Measurements from ENCODE around the gene SCN9A.
"Not testable (repeated sequence)": the region's sequence is repeated elsewhere in the genome, so short reads cannot be mapped to it uniquely, and the experiment has no call there.

SCN9A gene

DNA sequence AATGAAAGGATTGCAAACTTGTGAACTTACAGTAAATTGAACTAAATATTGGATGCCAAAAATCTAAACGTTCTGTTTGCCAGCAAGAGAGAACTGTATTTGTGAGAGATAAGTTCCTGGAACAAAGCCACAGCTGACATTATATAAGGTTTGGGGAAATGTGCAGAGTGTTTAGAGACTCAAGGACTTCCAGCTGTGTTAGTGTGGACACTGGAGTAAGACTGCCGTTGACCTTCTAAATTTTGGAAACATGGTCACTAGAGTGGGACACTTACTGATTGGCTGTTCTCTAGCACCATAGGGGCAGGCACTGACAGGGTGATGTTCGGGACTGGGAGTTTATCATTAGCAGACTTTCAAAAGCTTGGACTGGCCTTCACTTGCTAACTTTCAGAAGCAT, 40.5 kb downstream of the SCN9A start:
- in situ Hi-C loops (cut with MboI; ENCODE audit: low sequenced_read_pairs), result no loop called here

DNA sequence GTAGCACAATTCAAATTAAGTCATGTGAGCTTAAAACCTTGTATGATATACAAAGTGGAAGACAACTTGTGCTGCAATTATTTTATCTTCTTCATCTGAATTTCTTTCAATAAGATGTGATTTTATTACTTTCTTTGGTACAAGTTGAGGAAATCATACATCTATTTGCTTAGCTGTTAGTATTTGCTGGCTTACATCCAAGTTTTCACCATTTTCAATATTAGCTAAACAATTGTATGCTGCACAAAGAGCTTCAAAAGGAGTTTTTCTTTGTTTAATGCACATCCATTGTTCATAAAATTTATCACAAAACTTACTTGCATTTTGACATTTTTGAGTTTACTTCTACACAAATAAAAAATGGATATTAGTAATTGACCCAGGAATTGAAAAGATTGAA, 40.9 kb downstream of the SCN9A start:
- in situ Hi-C loops (cut with MboI; ENCODE audit: low sequenced_read_pairs), result no loop called here

DNA sequence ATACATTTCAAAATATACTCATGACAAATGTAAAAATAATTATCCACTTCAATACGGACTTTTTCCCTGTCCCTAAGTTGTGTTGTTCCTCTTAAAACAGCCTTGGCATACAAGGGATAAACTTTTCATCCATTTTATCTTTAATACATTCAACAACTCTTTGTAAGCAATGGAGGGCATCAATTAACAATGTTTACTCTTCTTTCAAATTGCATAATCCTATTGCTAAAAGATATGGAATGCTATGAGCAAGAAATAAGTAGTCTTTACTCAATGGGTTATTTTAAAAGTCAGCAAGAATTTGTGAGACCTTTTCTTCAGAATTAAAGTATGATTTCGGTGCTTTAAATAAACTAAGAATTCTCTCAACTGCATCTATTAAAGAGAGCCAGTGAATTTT, 41.9 kb downstream of the SCN9A start:
- in situ Hi-C loops (cut with MboI; ENCODE audit: low sequenced_read_pairs), result no loop called here

DNA sequence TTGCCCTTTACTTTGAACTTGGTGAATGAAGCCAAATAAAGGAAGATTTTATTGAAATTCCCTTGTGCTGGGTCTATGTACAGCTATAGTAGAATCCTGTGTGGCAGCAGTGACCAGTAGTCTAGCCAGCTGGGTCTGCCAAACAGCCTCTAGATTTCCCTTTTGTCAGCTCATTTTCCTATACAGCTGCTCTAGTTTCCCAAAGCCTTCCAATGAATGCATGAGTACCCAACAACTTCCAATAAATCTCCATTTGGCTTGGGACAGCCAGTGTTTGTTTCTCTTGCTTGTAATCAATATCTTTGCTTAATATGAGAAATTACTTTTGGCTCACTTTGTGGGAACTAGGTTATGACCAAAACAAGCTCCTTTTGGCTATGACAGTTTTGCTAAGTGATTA, 43.6 kb downstream of the SCN9A start:
- in situ Hi-C loops (cut with MboI; ENCODE audit: low sequenced_read_pairs), result no loop called here

DNA sequence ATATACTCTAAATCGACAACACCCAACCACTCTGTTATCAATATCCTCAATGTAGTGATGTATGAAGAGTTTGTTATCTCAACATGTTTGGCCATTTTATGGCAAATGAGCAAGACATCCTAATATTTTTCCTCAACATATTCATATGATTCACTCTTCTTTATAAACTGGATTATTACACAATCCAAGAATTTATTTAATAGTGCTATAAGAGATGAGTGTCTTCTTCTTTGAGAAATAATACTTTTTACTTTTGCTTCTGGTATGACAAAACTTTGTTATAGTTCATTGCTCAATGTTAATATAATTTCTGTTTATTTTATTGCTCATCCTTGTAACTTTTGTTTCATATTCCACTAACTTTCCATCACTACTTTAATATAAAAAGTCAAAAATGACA, 44.3 kb downstream of the SCN9A start:
- in situ Hi-C loops (cut with MboI; ENCODE audit: low sequenced_read_pairs), result no loop called here

DNA sequence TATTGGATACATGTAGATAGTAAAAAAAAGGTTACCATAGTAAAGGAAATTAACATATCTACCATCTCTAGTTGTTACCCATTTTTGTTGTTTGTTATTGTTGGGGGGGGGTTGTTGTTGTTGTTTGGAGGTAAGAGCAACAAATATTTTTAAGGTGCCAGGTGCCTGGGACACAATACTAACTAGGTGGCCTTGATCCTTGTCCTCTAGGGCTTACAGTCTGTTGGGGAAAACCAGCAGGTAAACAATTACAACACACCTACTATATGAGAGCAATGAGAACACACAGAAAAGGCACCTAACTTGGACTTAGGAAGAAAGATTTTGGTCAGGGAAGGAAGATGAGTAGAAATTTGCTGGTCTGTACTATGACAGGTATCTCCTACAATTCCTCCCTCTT, 46.3 kb downstream of the SCN9A start:
- in situ Hi-C loops (cut with MboI; ENCODE audit: low sequenced_read_pairs), result no loop called here

DNA sequence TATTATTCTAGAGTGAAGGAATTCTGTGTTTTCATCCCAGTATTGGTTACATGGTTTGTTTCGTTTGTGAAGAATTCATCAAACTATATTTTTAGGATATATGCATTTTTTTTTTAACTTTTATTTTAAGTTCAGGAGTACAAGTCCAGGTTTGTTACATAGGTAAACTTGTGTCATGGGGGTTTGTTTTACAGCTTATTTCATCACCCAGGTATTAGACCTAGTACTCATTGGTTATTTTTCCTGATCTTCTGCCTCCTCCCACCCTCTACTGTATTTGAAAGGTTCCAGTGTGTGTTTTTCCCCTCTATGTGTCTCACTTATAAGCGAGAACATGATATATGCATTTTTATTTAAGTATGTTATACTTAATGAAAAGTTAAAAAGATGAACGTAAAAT, 47.6 kb downstream of the SCN9A start:
- in situ Hi-C loops (cut with MboI; ENCODE audit: low sequenced_read_pairs), result no loop called here

DNA sequence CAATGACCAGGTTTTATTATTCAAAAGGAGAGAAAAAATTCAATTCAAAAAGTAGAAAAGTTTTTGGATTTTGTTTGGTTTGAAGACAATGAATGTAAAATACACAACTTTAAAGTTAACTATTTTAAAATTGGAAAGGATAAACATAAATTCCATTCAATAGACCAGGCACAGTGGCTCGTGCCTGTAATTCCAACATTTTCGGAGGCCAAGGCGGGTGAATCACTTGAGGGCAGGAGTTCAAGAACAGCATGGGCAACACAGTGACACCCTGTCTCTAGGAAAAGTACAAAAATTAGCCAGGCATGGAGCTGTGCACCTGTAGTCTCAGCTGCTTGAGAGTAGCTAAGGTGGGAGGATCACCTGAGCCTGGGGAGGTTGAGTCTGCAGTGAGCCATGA, 54.7 kb downstream of the SCN9A start:
- in situ Hi-C loops (cut with MboI; ENCODE audit: low sequenced_read_pairs), result no loop called here

DNA sequence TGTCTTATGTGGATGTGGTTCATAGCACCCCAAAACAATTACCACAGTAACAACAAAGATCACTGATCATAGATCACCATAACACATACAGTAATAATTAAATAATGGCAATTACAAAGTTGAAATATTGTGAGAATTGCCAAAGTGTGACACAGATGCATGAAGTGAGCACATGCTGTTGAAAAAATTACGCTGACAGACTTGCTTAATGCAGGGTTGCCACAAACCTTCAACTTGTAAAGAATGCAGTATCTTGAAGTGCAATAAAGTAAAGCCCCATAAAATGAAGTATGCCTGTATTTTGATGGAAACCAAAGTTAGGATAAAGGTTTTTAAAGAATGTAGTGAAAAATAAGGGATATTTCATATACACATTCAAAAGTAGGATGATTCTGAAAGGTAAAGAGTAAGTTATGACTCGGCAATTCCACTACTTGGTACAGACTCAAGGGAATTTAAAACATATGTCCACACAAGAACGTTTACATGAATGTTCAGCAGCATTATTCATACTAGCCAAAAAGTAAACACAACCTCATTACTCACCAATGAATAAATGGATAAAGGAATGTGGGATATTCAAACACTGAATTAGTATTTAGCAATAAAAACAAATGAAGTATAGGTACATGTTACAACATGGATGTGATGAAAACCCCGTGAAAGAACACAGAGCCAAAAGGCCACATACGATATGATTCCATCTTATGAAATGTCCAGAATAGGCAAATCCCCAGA, 61.6 kb downstream of the SCN9A start:
- in situ Hi-C loops (cut with MboI; ENCODE audit: low sequenced_read_pairs), result no loop called here

DNA sequence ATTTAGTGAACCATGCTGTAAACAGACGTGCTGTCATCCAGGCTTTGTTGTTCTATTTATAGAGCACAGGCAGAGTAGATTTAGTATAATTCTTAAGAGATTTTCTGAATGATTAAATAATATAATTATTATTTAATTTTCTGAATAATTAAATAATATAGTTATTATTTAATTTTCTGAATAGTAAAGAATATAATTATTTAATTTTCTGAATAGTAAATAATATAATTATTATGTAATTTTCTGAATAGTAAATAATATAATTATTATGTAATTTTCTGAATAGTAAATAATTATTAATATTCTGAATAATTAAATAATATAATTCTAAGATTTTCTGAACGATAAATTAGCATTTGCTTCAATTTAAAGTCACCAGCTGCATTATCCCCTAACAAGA, 62.9 kb downstream of the SCN9A start:
- in situ Hi-C loops (cut with MboI; ENCODE audit: low sequenced_read_pairs), result not testable (repeated sequence)

DNA sequence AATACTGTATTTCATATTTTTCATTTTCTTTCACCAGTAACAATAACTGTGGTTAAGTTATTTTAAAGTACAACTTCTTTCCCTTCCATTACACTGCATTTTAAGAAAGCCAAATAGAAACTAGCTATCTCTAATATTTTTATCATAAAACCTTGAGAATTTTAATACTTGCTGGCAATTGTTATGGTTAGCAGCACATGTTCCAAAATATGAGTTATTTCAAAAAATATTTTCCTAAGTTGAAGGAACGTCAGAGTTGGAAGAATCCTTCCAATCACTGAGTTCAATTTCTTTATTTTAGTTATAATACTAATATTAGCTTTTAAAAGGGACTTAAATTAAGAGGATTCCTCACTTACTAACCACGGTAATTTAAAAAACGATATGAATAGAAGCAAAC, 68.4 kb downstream of the SCN9A start:
- in situ Hi-C loops (cut with MboI; ENCODE audit: low sequenced_read_pairs), result no loop called here

DNA sequence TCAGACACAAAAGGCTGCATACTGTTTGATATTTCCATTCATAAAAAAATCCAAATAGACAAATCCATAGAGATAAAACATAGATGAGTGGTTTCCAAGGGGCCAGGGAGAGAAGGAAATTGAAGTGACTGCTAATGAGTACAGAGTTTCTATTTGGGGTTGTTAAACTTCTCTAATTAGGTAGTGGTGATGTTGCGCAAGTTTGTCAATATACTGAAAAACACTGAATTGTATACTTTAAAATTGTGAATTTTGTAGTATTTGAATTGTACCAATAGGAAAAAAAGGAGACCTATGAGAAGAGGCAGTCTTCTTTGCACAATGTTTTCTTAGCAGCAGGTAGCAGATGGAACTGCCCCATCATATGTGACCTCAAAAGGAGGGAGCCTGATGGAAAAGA, 71.1 kb downstream of the SCN9A start:
- in situ Hi-C loops (cut with MboI; ENCODE audit: low sequenced_read_pairs), result no loop called here

DNA sequence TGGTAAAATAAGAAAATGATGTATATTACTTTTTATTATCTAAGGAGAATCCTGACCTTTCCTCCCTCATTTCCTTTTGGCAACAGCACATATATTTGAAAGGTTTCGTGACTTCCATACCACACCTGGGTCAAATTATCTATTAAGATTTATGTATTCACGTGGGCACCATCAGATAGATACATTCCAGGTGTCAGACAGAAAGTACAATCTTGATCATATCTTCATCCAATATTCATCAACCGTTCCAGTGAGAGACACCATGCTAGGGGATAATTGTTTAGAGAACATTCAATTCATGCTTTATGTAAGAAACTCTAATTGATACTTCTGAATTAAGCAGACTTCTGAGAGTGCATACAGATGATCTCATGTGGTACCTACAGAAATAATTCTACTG, 73.7 kb downstream of the SCN9A start:
- in situ Hi-C loops (cut with MboI; ENCODE audit: low sequenced_read_pairs), result no loop called here

DNA sequence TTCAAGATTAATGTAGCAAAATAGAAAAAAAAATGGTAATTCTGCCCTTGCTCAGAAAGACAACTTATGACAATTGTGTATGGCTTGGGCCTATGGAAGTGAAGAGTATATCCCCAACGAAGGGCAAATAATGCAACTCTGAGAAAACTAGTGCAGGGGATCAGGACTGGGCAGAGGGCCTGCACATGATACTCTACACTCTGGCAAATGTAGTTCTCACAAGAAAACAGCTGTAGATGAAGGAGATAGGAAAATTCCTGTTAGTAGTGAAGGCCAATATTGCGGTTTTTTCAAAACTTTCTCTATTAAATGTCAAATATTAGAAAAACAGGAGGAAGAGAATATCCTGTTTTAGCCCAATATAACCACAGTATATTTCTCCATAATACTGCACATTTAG, 77.8 kb downstream of the SCN9A start:
- in situ Hi-C loops (cut with MboI; ENCODE audit: low sequenced_read_pairs), result no loop called here

DNA sequence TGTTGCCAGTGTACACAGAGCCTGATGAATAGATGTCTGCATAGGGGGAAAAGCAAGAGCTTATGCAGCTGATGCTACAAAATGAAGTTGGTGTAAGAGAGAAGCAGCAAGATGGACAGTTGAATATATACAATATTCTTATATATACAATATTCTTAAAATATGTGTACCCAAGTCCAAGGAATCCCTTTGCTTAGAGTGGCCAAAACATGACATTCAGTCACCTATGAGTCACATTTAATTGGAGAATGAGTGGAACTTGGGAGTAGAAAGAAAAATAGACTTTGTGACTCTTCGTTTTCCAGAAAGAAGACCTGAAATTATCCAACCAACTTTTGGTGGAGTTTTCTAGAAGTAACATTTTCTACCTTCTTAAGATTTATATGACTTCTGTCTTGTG, 81.8 kb downstream of the SCN9A start:
- in situ Hi-C loops (cut with MboI; ENCODE audit: low sequenced_read_pairs), result no loop called here

DNA sequence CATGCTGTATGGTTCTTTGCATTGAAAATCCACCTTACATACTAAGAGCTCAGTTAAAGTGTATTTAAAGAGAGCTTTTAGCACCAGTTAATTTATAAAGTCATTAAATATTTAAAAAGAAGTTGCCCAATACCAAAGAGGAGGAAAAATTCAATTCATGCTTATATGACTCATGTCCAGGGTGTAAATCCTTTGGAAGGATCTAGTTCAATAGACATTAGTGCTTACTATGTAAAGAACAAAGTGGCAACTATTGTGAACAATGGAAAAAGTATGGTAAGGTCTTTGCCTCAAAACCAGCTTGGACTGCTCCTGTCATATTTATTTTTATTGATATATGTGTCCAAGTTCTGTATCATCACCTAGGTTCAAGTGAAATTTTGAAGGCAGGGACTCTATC, 90.5 kb downstream of the SCN9A start:
- in situ Hi-C loops (cut with MboI; ENCODE audit: low sequenced_read_pairs), result no loop called here

DNA sequence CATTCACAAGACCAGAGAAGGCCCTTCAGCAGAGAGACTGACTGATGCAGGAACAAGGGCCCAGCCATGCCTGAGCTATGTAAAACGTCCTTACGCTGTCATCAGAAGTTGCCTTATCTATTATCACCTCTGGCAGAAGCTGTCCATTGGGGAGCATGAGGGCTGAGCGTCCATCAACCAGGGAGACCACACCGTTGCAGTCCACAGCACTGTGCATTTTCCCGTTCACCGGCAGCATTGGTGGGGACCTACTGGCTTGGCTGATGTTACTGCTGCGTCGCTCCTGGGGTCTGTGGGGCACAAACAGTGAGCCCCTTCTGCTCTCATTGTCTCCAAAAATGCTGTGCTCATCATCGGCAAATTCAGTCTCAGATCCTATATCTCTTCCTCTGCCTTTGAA, 91.4 kb downstream of the SCN9A start:
- in situ Hi-C loops (cut with MboI; ENCODE audit: low sequenced_read_pairs), result no loop called here

DNA sequence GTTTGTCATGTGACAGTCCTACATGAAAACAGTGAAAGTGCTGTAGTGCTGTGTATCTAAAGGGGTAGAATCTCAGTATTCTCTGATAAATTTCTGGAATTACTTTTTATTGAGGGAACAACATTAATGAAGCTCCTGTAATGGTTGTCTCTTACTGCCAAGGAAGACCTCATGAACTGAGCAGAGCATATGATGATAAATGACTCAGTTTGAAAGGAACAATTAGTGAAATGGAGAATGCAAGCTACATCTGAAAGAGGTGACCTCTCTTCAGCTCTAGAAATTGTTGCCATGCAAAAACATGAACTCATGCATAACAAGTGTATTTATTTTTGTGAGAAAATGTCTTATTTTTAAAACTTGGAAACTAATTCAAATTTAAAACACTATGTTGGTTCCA, 93.6 kb downstream of the SCN9A start:
- in situ Hi-C loops (cut with MboI; ENCODE audit: low sequenced_read_pairs), result no loop called here

DNA sequence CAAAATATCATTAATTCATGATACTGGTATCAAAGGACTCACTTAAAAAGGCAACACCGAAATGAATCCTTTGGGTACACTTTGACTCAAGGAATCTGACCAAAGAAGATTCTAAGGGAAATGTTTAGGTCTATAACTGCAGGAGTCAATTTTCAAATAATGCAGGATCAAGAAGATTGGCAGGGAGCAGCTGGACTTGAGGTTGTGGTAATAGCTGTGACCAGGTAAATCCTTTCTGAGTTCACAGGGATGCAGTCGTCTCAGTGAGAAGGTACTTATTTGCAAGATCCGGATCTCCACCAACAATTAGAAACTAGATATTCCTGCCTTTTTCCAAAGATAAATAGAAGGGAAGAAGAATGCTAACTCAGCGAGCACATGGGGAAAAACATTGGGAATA, 96.9 kb downstream of the SCN9A start:
- in situ Hi-C loops (cut with MboI; ENCODE audit: low sequenced_read_pairs), result no loop called here

DNA sequence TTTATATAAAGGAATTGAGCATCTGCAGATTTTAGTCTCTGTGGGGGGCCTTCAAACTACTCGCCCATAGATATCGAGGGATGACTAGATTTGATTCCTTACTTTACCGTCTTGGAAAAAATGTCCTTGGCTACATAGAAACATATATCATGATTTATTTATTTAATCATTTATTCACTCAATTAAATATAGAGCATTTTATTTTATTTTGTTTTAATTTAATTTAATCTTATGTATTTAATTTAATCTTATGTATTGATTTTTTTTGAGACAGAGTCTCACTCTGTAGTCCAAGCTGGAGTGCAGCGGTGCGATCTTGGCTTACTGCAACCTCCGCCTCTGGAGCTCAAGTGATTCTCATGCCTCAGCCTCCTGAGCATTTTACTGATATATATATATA, 105.4 kb downstream of the SCN9A start:
- in situ Hi-C loops (cut with MboI; ENCODE audit: low sequenced_read_pairs), result no loop called here

DNA sequence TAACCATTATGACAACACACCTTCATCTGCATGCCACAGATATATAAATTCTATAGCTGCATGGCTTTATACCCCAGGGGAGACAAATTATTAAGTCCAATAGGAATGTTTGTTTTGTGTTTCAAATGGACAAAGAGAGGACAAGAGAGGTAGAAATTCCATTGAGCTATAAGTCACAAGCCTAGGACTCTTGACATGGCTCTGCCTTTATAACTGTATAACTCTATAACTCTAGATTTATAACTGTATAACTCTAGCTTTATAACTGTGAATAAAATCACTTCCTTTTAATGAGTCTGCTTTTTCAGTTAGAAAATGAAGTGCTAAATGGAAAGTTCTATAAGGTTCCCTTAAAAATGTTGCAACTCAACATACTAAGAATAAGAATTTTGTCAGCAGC, 106.4 kb downstream of the SCN9A start:
- in situ Hi-C loops (cut with MboI; ENCODE audit: low sequenced_read_pairs), result no loop called here

DNA sequence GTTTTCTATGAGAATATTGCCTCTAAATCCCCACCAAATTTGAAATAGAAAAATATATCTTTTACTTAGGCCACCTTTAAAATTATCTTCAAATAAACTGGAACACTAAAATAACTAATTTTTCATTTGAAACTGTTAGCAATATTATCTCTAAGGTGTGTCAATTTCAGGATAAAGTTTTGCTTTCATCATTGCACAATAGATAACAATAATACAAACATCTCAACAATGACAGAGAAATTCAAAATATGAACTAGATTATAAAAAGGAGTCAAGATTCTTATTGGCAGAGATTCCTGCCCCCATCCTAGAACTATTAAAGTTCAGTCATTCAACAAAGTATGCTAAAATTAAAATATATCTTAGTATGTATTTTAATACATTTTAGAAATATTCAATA, 117.9 kb downstream of the SCN9A start:
- in situ Hi-C loops (cut with MboI; ENCODE audit: low sequenced_read_pairs), result no loop called here

DNA sequence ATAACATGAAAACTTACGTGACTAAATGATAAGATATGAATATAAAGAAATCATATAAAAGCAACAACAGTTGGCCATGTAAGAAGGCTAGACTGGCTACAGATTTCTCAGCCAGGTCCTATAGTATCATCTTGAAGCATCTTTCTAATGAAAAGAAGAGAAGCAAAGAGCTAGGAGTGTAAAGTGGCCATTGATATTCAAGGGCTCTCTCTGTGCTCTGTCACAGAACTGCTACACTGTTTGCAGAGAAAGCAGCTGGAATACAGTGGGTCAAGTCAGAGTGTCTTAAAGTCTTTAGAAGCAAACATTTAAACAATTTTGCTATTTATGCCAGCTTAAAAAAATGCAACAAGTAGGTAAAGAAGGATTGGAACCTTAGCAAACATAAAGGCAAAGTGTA, 118.8 kb downstream of the SCN9A start:
- in situ Hi-C loops (cut with MboI; ENCODE audit: low sequenced_read_pairs), result no loop called here
